ENCODE data around the gene CHCHD10.

The CHCHD10 gene

DNA sequence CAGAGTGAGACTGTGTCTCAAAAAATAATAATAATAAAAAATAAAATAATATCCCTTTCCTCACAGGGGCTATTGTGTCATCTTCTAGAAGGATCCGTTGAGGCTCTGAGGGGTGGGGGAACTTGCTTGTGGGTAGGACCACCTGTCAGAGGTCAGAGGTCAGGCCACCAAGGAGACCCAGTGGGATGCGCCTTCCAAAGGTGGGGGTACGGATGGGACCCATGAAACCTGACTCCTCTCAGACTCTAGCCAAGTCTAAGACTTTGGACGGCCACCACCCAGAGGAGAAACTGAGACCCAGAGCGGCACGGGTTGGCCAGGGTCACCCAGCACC is 4.5 kb upstream of the CHCHD10 start:
- TF ChIP-seq GATA2 (IDR thresholded peaks at IDR 0.05; ENCODE audit: low read depth, low read length) (no peak), GATA3 (IDR thresholded peaks at IDR 0.05; ENCODE audit: low read depth, low read length) (no peak)

DNA sequence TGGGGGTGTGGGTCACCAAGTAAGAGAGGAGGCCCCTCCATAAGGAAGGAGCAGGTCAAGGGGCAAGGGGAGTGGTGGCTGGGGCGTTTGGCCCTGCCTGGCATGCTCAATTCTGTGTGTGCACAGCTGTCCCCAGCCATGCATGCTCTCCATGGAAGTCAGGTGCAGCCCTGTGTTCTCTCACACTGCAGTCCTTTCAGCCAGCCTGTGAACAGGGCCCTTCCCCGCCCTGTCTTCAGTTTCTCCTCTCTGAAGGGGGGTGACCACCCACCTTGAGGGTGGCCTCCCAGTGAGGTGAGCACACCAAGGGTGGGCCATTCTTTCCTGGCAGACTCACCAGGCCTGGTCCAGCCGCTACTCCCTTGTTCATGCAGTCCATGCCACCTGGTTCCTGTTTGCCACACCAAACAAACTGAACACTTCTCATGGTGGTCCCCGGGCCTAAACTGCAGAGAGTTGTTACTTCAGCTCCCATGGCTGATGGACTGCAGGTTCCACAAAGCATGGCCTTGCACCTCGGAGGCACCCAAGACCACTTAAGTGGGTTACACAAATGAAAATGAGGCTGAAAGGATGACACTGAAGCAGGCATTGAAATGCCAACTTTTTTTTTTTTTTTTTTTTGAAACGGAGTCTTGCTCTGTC is 1.7 kb upstream of the CHCHD10 start:
- no peak for TF ChIP-seq GATA3 (IDR thresholded peaks at IDR 0.05; ENCODE audit: low read depth, low read length)
- TF ChIP-seq GATA2 (IDR thresholded peaks at IDR 0.05; ENCODE audit: low read depth, low read length), result no peak

DNA sequence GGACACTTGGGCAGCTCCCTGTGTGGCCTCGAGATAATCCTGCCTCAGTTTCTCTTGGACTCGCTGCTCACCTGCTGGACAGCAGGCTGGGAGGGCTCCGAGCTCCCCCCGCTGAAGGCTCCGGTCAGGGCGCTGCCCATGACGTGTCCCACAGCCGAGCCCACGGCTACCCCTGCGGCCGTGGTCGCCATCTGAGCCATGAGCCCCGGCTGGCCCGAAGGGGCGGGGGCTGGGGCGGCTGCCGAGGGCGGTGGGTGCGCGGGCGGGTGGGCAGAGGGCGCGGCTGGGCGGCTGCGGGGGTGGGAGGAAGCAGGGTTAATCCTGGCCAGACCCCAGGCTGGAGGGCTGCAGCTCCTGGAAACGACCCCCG is 484 bp downstream of the CHCHD10 start:
- no peak for TF ChIP-seq GATA3 (IDR thresholded peaks at IDR 0.05; ENCODE audit: low read depth, low read length)
- TF ChIP-seq GATA2 (IDR thresholded peaks at IDR 0.05; ENCODE audit: low read depth, low read length), result no peak

DNA sequence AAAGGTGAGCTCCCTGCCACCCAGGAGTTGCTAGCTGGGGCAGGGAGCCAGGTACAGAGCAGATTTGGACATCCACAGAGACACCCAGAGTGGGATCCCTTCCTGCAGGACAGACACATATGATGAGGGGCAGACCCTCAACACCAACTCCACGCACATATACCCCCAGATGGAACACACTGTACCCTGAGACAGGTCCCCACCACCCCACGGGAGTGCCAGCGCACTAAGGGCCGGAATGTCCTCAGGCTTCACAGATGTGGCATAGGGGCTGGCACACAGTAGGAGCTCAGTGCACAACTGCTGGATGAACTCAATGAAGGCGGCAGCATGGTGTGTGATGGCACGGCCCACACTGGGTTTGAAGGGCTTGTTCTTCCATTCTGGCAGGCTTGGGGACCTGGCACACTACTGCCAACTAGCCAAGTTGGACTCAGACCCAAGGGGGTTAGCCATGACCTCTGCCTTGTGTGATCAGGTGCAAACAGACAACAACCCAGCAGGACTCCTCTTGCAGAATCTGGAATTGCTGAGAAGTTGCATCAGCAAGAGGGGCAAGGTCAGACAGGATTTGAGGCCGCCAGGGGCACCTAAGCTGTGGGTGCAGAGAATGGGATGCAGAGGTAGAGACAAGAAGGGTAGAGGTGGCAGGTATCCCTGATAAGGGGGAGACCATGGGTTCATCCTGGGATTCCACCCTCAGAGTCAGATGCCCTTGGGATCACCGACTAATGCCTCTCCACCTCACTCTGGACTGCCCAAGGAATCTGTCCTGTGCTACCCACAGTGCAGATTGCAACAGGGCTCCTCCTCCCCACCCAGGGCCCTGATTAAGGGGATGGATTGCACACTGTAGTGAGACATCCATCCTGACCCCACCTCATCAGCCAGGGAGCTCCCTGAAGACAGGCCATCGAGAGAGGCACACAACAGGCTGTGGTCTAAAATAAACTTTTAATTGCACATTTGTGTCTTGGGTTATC is 2.6 kb downstream of the CHCHD10 start:
- TF ChIP-seq GATA3 (IDR thresholded peaks at IDR 0.05; ENCODE audit: low read depth, low read length) (no peak), GATA2 (IDR thresholded peaks at IDR 0.05; ENCODE audit: low read depth, low read length) (no peak)

DNA sequence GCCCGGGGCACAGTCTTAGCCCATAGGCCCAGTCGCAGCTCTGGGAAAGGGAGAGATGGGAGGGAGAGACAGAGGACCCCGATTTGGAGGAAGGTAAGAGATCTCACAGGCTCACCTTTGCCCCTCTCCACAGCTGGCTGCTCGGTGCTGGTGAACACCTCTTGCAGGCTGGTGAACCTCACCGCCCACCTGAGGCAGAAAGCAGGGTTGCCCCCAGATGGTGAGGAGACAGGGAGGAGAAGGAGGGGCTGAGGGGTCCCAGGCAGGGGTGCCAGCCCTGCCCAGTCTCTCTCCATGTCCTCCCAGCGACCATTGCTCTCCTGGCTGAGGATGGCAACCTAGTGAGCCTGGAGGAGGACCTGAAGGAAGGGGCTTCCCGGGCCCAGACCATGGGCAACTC is 3.8 kb downstream of the CHCHD10 start:
- TF ChIP-seq GATA3 (IDR thresholded peaks at IDR 0.05; ENCODE audit: low read depth, low read length), result no peak
- no peak for TF ChIP-seq GATA2 (IDR thresholded peaks at IDR 0.05; ENCODE audit: low read depth, low read length)

DNA sequence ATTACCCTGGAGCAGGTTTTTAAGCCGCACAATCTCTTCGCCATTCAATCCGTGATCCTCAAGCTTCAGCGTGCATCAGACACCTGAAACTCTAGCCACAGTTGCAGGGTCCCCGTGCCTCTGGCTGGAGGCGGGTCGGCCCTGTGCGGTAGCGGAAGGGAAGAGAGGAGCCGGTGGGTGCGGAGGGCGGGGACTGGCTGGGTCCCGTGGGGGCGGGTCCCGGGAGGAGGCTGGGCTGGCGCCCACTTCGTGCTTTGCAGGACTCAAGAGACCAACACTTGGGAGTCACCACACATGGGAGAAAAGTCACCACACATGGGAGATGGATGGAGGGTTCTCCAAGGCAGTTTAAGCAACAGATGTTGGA is 4.2 kb downstream of the CHCHD10 start:
- TF ChIP-seq GATA2 (IDR thresholded peaks at IDR 0.05; ENCODE audit: low read depth, low read length), result no peak
- TF ChIP-seq GATA3 (IDR thresholded peaks at IDR 0.05; ENCODE audit: low read depth, low read length), result no peak

DNA sequence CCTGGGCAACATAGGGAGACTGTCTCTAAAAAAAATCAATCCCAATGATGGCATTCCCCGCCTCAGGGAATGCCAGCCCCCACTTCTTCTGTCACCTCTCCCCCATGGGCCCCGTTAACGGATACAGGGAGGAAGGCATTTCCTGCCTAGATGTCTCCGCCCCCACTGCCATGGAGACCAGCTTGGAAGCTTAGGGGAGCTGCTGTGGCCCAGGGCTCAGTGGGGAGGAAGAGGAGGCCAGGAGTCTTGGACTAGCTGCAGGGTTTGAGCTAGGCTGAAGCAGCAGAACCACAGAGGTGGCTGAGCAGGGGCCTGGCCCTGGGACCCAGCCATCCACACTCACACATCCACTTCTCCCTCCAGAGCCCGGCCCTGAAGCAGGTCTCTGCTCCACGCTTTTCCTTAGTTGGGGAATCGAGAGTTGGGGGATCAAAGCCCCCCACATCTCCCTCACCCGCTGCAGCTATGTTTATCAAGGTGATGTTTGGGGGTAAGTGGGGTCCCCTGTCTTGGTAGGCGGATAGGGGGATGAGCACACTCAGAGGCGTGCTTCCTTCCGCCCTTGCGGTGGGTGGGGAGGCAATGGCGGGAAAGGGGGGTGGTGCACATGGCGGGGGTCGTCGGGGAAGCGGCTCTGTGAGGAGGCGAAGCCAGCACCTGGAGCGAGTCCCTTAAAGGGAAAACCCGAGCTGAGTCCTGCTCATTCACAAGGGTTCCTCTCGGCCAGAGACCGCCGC is 4.8 kb downstream of the CHCHD10 start, which contains the start of gene C22orf15:
Gene C22orf15 (plus strand): TSS at position 149 of the 737 bp plus-strand sequence. CDS start 317 bp downstream, at position 466.
- no peak for TF ChIP-seq GATA3 (IDR thresholded peaks at IDR 0.05; ENCODE audit: low read depth, low read length)
- no peak for TF ChIP-seq GATA2 (IDR thresholded peaks at IDR 0.05; ENCODE audit: low read depth, low read length)

DNA sequence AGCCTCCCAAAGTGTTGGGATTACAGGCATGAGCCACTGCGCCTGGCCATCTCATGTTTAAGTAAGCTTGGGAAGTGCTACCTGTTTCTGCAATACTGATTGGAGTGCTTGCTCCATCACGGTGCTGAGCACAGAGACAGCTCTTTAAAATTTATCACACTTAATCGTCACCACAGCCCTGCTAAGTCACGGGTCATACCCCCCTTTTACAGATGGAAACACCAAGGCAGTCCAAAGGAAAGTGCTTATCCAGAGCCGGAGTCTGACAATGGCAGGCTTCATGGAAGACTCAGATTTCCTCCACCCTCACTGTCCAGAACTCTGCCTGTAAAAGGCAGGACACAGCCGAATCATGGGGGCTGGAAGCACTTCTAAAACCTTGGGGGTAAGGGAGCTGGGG is 7.7 kb downstream of the CHCHD10 start:
- TF ChIP-seq GATA3 (IDR thresholded peaks at IDR 0.05; ENCODE audit: low read depth, low read length) (no peak), GATA2 (IDR thresholded peaks at IDR 0.05; ENCODE audit: low read depth, low read length) (no peak)

DNA sequence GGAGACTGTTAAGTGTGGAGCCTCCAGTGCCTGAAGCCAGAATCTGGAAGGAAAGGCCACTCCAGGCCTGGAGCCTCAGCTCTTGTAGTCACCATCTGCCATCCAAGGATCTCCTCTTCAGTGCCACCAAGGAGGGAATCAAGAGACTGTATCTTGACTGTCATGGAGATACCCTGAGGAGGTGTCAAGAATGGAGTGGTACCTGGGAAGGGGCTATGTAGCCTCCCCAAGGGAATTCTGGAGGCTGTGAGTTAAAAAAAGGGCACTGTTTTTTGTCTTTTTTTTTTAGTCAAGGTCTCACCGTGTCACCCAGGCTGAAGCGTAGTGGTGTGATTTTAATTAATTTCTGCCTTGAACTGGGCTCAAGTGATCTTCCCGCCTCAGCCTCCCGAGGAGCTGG is 8.2 kb downstream of the CHCHD10 start:
- no peak for TF ChIP-seq GATA3 (IDR thresholded peaks at IDR 0.05; ENCODE audit: low read depth, low read length)
- no peak for TF ChIP-seq GATA2 (IDR thresholded peaks at IDR 0.05; ENCODE audit: low read depth, low read length)

DNA sequence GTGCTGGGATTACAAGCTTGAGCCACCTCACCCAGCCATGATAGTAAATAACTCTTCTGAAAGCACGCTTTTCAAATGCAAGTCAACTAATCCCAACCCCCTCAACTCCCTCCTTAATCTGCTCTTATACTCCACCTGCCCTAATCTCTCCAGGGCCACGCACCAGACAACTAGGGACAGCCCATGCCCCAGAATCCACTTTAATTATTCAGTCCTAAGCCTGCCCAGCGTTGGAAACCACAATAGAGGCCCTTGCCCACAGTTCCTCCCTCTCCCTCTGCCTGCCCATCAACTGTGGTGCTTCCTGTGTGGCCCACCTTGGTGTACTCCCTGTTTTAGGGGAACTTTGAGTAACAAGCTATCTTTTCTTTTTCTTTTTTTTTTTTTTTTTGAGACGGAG is 10.9 kb downstream of the CHCHD10 start:
- TF ChIP-seq GATA3 (IDR thresholded peaks at IDR 0.05; ENCODE audit: low read depth, low read length) (no peak), GATA2 (IDR thresholded peaks at IDR 0.05; ENCODE audit: low read depth, low read length) (no peak)

DNA sequence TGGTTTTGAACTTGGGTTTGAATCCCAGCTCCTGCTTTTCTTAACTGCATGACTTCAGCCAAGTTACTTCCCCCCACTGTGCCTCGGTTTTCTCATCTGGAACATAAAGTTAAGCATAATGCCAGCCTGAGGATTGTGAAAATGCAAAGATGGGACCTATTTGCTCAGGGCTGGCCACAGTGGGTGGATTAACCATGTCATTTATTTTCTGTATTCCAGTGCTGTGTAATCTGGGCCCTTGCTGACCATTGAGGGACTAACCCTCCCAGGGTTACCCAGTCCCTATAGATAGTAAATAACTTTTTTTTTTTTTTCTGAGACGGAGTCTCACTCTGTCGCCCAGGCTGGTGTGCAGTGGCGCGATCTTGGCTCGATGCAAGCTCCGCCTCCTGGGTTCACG is 12.1 kb downstream of the CHCHD10 start:
- TF ChIP-seq GATA3 (IDR thresholded peaks at IDR 0.05; ENCODE audit: low read depth, low read length) (no peak), GATA2 (IDR thresholded peaks at IDR 0.05; ENCODE audit: low read depth, low read length) (no peak)

DNA sequence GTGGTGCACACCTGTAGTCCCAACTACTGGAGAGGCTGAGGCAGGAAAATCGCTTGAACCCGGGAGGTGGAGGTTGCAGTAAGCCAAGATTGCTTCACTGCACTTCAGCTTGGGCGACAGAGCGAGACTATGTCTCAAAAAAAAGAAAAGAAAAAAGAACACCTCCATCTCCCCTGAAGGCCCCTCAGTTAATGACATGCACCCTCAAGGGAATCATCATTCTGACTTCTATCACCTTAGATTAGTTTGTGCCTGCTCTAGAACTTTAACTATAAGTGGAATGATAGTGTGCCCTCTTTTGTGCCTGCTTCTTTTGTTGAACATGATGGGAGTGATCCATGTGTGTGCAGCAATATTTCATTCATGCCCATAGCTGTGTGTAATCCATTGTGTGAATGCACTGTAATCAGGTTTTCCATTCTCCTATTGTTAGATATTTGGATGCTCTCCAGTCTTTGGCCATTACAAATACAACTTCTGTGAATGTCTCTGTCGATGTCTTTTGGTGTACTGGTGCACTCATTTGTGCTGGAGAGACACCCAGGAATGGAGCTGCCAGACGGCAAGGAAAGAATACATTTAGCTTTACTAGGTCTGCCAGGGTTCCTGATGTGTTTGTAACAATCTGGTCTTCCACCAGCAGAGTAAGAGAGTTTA is 12.7 kb downstream of the CHCHD10 start:
- TF ChIP-seq GATA2 (IDR thresholded peaks at IDR 0.05; ENCODE audit: low read depth, low read length) (no peak), GATA3 (IDR thresholded peaks at IDR 0.05; ENCODE audit: low read depth, low read length) (no peak)

DNA sequence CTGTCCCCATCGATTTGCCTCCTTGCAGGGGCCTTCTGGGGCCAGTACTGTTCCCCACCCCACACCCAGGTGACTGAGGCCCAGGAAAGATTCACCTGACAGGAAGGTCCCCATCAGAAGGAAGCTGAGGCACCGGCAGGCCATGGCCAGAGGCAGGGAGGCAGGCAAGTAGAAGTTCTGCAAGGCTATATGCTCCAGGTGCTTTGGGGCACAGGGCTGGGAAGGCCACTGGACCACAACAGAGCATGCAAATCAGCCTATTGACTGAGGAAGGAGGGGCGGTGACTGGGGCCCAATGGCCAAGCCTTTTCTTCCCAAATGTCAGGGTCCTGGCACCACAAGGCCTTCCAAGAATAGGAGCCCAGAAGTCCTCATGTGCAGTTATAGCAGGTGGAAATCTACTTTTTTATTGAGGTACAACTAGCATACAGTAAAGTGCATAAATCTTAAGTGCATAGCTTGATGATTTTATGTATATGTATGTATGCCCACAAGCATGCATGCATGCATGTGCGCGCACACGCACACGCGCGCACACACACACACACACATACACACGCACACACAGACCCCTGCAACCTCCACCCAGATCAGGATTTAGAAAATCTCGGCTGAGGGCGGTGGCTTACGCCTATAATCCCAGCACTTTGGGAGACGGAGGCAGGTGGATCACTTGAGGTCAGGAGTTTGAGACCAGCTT is 13.4 kb downstream of the CHCHD10 start, which contains the start of gene VPREB3:
Gene VPREB3 (minus strand): TSS at position 206 of the 700 bp plus-strand sequence. CDS start 62 bp downstream, at position 144.
- TF ChIP-seq GATA2 (IDR thresholded peaks at IDR 0.05; ENCODE audit: low read depth, low read length) (no peak), GATA3 (IDR thresholded peaks at IDR 0.05; ENCODE audit: low read depth, low read length) (no peak)

All from SH-SY5Y (cell line).